Measurements from ENCODE around the gene SCARB1. TPM values are rescaled to one million over a fixed set of nuclear protein-coding genes. Genes with fewer than 3 reads are reported as not detected.

Gene SCARB1
- total RNA-seq, 1 experiment from 2014 or later: 31.3 TPM

DNA sequence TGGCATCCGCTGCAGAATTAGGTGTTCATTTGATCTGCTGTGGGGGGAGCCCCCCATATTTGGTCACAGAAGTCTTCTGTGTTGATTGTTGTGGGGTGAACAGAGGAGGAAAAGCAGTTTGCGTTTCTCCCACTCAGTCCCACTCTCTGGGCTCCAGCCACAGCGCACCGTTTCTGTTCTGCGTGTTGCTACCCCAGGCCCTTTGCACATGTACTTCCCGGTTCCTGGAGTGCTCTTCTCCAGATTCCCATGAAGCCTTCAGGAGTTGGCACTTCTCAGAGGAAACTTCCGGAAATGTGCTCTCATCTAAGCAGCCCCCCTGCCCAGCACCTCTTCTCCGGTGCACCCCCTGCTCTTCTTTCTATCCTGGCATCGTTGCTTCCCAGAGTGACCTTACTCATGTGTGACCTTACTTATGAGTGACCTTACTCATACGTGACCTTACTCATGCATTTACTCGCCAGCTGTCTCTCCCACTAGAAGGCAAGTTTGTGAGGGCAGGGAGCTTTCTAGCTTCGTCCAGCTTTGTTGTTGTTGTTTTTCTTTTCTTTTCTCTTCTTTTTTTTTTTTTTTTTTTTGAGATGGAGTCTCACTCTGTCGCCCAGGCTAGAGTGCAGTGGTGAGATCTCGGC lies 93.7 kb downstream of the SCARB1 start:
- no peak for TF ChIP-seq CTCF (conservative IDR thresholded peaks at IDR 0.05)
- no peaks in the 10 kb centered on the region for H4K20me1 ChIP-seq (ENCODE audit: control insufficient read depth, insufficient read depth, insufficient read length)

More for the DNA sequence above, 93.7 kb downstream of the SCARB1 start:
- Histone ChIP-seq H3K14ac (ENCODE audit: insufficient read depth, low read length) (no peak overlapping the region; the same call in 1 of the 2 replicates), H2AFZ (ENCODE audit: low read length) (no peak overlapping the region), H3K4ac (ENCODE audit: low read depth, low read length) (no peak overlapping the region), H3K79me1 (ENCODE audit: insufficient read depth, low read depth, low read length, poor library complexity, severe bottlenecking) (no peaks in the 10 kb centered on the region), H2AK5ac (ENCODE audit: insufficient read length, low read length) (no peak overlapping the region), H4K5ac (ENCODE audit: insufficient read length, low read depth, low read length) (no peak overlapping the region), H3K9me3 (ENCODE audit: control insufficient read depth, low read depth, low read length) (peaks cover 3% of the 10 kb centered on the region), H3K4me2 (ENCODE audit: insufficient read depth, insufficient read length, low read length) (no peak overlapping the region), H3K18ac (ENCODE audit: insufficient read length, low read depth, low read length) (no peak overlapping the region), H4K8ac (replicated peaks; ENCODE audit: insufficient read length, low read depth, low read length) (no peak overlapping the region), H2BK5ac (ENCODE audit: insufficient read length, low read length) (no peak overlapping the region), H3K27me3 (ENCODE audit: insufficient read depth, low read length) (no peaks in the 10 kb centered on the region), H3K79me2 (ENCODE audit: insufficient read depth, low read length) (no peaks in the 10 kb centered on the region), H3K23me2 (ENCODE audit: insufficient read length, low read depth, low read length, poor library complexity, severe bottlenecking) (no peaks in the 10 kb centered on the region), H2BK12ac (ENCODE audit: insufficient read length, low read depth, low read length) (no peak overlapping the region), H3K4me1 (ENCODE audit: insufficient read depth, low read length) (no peaks in the 10 kb centered on the region; the same call in 1 of the 2 replicates), H3K9ac (ENCODE audit: extremely low read depth, insufficient read length, low read length) (no peak overlapping the region), H2BK20ac (ENCODE audit: low read depth, low read length, poor library complexity, severe bottlenecking) (no peak overlapping the region), H3K56ac (ENCODE audit: insufficient read length, low read depth, low read length) (no peak overlapping the region), H4K91ac (ENCODE audit: insufficient read length, low read depth, low read length) (no peak overlapping the region), H2BK15ac (ENCODE audit: low read depth, low read length) (no peak overlapping the region), H2BK120ac (ENCODE audit: low read depth, low read length, poor library complexity, severe bottlenecking) (no peak overlapping the region), H3K27ac (ENCODE audit: insufficient read length, low read depth, low read length) (no peak overlapping the region), H3T11ph (ENCODE audit: low read length) (no peak overlapping the region), H3K23ac (ENCODE audit: insufficient read length, low read depth, low read length) (no peak overlapping the region)
- Mint-ChIP-seq H3K27me3 (ENCODE audit: low read depth) (peaks cover 26% of the 10 kb centered on the region), H3K9me3 (peaks cover 13% of the 10 kb centered on the region in 2 experiments), H3K36me3 (ENCODE audit: insufficient read depth in 1 of 3, low read depth in 3 of 3) (peaks cover 2 to 12% (median 6%) of the 10 kb centered on the region in 3 experiments; a peak in 6 of 7 replicates), H3K4me1 (peaks cover 15 to 26% of the 10 kb centered on the region in 2 experiments), H3K4me3 (no peak overlapping the region), H3K27ac (no peak overlapping the region)
- DNase-seq: no peak
- no CpG with 5 or more reads among the region's 14 CpGs for WGBS (ENCODE audit: extremely low coverage, insufficient read length, low lambda C conversion rate)
